Skeletal muscle satellite cell (primary cell): ENCODE data around the gene YTHDF1.

Experiments used
- H3K27me3 ChIP-seq: 2 replicates; pipeline ENCODE4 v1.7.0; 2013; ENCODE audit warnings: low read length; ENCODE audit not compliant: control insufficient read depth, insufficient read depth
- H3K36me3 ChIP-seq: 2 replicates; pipeline ENCODE4 v1.7.0; 2013; ENCODE audit warnings: mild to moderate bottlenecking, control low read depth, low read length; ENCODE audit not compliant: insufficient read depth
- H3K4me1 ChIP-seq: 2 replicates; pipeline ENCODE4 v1.7.0; 2013; ENCODE audit warnings: low read length; ENCODE audit not compliant: control insufficient read depth, insufficient read depth
- H3K4me2 ChIP-seq: 2 replicates; pipeline ENCODE4 v1.7.0; 2013; ENCODE audit warnings: mild to moderate bottlenecking, low read length
- H3K4me3 ChIP-seq: 2 replicates; pipeline ENCODE4 v1.7.0; 2013; ENCODE audit warnings: low read length
- H3K9ac ChIP-seq: 2 replicates; pipeline ENCODE4 v1.7.0; 2013; ENCODE audit warnings: mild to moderate bottlenecking, low read depth, low read length, moderate library complexity
- H3K9me3 ChIP-seq: replicated peaks from 2 replicates; pipeline ENCODE4 v1.7.0; 2013; ENCODE audit warnings: mild to moderate bottlenecking, control low read depth, low read length

Gene YTHDF1

DNA sequence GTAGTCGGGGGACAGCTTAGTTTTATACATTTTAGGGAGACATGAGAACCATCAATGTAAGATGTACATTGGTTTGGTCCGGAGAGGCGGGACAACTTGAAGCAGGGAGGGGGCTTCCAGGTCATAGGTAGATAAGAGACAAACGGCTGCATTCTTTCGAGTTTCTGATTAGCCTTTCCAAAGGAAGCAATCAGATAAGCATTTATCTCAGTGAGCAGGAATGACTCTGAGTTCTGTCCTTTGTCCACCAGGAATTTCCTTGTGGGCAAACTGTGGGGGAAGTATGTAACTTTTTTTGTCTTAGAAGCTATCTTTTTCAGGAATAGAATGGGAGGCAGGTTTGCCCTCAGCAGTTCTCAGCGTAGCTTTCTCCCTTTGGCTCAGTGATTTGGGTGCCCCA is 1.4 kb downstream of the YTHDF1 start:
- peak overlapping the region; percentile 100 for H3K4me2 ChIP-seq
- H3K4me3 ChIP-seq, result peak overlapping the region; percentile 82
- H3K36me3 ChIP-seq, result peaks cover 47% of the 10 kb centered on the region
- peak overlapping the region; percentile 88 for H3K9ac ChIP-seq
- H3K27me3 ChIP-seq, result peaks cover 6% of the 10 kb centered on the region
- H3K9me3 ChIP-seq, result no peaks in the 10 kb centered on the region
- peaks cover 22% of the 10 kb centered on the region for H3K4me1 ChIP-seq

DNA sequence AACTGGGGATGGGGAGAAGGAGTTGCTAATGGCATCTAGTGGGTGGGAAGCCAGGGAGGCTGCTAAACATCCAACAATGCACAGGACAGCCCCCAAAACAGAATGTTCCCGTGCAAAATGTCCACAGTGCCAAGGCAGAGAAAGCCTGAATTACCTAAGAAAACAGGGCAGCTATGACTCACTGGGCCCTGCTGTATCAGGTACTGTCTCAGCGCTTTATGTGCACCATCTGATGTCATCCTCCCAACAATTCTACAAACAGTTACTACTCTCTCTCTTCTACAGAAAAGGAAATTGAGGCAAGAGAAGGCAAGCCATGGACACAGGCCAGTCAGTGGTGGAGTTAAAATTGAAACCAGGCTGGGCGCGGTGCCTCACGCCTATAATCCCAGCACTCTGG is 3.1 kb downstream of the YTHDF1 start:
- peaks cover 64% of the 10 kb centered on the region for H3K36me3 ChIP-seq

DNA sequence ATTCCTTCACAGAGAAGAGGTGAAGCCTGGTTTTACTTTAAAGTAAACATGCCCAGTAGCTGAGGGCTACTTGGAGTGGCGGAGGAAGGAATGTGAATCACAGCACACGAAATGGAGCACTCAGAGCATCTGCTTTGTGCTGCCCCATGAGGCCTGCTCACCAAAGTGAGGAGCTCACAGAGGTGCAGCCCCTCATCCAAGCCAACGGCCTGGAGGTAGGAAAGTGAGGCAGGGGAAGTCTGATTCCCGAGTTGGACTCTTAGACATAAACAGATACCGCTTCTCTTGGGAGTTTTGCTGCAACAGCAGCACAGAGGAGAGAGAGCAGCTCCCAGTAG is 3.6 kb downstream of the YTHDF1 start:
- Histone ChIP-seq H3K4me3 (no peak overlapping the region), H3K9ac (no peak overlapping the region), H3K27me3 (no peaks in the 10 kb centered on the region), H3K36me3 (peaks cover 68% of the 10 kb centered on the region), H3K4me2 (no peak overlapping the region), H3K4me1 (peaks cover 24% of the 10 kb centered on the region), H3K9me3 (no peaks in the 10 kb centered on the region)

More for the DNA sequence above, 3.1 kb downstream of the YTHDF1 start:
- Histone ChIP-seq H3K27me3 (no peaks in the 10 kb centered on the region), H3K9ac (no peak overlapping the region), H3K9me3 (no peaks in the 10 kb centered on the region), H3K4me1 (peaks cover 22% of the 10 kb centered on the region), H3K4me3 (no peak overlapping the region), H3K4me2 (no peak overlapping the region)

DNA sequence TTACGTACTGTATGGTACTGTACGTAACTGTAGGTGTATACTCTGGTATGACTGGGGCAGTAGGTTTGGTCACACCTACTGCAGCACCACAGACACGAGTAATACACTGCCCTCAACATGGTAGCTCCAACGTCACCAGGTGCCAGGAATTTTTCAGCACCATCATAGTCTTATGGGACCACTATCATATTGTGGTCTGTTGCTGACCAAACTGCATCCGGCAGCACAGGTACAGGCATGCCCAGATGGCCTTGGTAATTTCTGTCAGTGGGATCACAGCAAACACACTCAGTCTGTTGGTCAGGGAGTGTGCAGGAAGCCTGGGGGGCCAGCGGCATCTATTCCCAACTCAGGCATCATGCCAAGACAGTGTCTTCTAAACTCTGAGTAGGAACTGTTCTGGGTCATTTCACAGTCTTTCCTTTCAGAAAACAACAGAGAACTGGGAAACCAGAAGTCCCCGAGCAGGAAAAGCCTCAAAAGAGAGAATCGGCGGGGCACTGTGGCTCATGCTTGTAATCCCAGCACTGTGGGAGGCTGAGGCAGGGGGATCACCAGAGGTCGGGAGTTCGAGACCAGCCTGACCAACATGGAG is 5.8 kb downstream of the YTHDF1 start:
- peaks cover 85% of the 10 kb centered on the region for H3K36me3 ChIP-seq
- H3K4me3 ChIP-seq, result no peak overlapping the region

DNA sequence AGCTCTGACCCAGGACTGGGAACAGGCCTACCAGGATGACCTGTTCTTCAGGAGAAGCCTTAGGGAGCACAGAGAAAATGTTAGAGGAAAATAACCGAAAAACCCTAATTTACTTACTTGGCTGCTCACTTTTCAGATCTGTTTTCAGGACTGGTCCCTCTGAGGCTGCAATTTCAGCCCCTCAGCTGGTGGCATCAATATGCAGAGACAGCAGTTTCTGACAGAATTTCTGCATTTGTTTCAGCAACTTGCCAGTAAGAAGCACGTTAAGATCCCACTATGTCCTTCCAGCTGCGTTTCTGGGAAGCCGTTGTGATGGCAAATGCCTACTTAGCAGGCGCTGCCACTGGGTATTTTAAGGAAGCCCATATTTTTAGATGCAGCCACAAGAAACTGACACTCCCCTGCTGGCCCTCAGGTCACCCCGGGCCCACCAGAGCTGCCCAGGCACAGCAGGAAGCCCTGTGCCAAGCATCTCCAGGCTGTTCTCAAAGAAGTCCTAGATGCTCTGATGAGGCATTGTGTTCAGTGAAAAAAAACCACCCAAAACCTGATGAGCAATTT is 7.5 kb downstream of the YTHDF1 start:
- Histone ChIP-seq H3K9ac (no peak overlapping the region), H3K36me3 (peaks cover 87% of the 10 kb centered on the region), H3K27me3 (no peaks in the 10 kb centered on the region), H3K4me3 (no peak overlapping the region), H3K4me1 (peaks cover 18% of the 10 kb centered on the region), H3K4me2 (no peak overlapping the region), H3K9me3 (no peaks in the 10 kb centered on the region)

More for the DNA sequence above, 5.8 kb downstream of the YTHDF1 start:
- Histone ChIP-seq H3K27me3 (no peaks in the 10 kb centered on the region), H3K9ac (no peak overlapping the region), H3K9me3 (no peaks in the 10 kb centered on the region), H3K4me2 (no peak overlapping the region), H3K4me1 (peaks cover 24% of the 10 kb centered on the region)

DNA sequence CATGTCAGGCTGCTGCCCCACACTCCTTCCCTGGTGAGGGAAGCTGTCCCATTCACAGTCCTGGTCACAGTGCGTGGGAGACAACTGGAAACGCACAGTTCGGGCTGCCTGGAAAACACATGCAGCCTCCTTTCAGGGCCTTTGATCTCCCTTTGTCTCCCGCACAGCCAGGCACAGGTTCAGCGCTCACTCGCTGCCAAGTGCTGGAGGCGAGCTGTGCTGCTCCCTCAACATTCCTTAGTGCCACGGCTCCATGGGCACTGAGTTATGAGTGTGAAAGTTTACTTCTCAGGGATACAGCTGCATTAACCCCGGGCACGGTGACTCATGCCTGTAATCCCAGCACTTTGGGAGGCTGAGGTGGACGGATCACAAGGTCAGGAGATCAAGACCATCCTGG is 9.1 kb downstream of the YTHDF1 start:
- no peak overlapping the region for H3K4me2 ChIP-seq
- peaks cover 12% of the 10 kb centered on the region for H3K4me1 ChIP-seq
- H3K9me3 ChIP-seq, result no peaks in the 10 kb centered on the region
- no peak overlapping the region for H3K4me3 ChIP-seq
- no peak overlapping the region for H3K9ac ChIP-seq
- peaks cover 88% of the 10 kb centered on the region for H3K36me3 ChIP-seq
- no peaks in the 10 kb centered on the region for H3K27me3 ChIP-seq

DNA sequence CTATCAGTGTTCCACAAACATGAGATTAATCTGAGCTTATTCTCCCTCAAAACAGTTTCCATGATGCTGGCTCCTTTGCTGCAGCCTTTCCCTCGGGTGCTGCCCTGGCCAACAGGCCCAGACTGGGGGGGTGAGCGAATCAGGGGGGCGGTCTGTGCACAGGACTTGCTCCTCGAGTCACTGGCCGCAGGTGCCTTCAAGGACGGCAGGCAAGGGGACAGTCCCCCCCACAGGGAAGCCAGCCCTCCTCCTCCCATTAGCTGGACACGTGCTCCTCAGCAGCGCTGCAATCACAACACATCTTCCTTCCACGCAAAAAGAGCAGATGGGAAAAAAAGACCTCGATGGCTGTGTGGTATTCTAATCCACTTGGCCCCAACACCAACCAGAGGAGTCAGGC is 10.0 kb downstream of the YTHDF1 start:
- no peaks in the 10 kb centered on the region for H3K27me3 ChIP-seq
- H3K36me3 ChIP-seq, result peaks cover 89% of the 10 kb centered on the region
- H3K4me3 ChIP-seq, result no peak overlapping the region
- H3K9ac ChIP-seq, result no peak overlapping the region
- no peak overlapping the region for H3K4me2 ChIP-seq
- H3K4me1 ChIP-seq, result peaks cover 12% of the 10 kb centered on the region
- H3K9me3 ChIP-seq, result no peaks in the 10 kb centered on the region

DNA sequence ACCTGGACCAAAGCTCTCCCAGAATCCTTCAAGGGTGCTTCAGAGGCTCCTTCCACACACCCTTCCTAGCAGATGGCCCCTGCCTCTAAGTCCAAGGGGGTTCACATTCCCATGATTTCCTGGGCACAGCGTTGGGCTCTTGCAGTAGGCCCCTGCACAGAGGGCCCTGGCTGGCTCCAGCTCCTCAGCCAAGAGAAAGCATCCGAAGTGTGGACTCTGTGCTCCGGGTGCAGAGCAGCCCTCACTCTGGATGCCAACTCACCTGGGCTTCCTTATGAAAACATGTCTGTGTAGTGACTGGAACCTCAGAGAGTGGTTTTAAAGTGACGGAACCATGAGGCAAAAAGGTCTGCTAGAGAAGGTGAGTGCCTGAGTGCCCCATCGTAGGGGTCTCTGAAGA is 11.6 kb downstream of the YTHDF1 start:
- Histone ChIP-seq H3K27me3 (no peaks in the 10 kb centered on the region), H3K4me3 (no peak overlapping the region), H3K36me3 (peaks cover 78% of the 10 kb centered on the region), H3K4me1 (peaks cover 12% of the 10 kb centered on the region), H3K4me2 (no peak overlapping the region), H3K9me3 (no peaks in the 10 kb centered on the region), H3K9ac (no peak overlapping the region)

DNA sequence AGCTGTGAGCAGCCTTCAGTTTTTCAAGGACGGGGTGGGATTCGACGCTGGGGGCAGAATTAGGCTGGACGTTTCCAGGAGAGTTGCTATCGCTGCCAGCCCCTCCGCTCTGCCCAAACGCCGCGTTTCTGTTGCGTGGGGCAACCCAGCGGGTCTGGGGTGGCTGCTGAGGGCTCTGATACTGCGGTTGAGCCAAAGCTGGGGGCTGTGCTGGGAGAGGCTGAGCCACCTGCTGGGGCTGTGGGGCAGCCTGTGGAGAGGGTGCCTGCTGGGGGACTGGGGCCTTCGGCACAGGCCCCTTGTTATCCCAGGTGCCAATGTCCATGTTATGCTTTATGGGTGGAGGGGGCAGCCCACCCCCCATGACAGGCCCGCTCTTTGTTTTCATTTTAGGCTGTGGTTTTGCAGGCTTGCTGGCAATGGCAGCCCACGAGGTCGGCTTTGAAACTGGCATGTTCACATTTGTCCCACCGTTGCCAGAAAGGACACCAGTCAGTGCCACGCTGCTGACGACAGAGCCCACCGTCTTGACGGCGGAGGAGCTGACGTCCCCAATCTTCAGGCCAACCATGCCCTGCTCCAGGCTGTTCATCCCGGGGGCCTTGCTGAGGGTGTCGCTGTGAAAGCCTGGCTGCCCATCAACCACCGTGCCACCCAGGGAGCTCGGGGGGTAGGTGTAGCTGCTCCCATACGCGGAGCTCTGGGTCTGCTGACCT is 13.0 kb downstream of the YTHDF1 start:
- Histone ChIP-seq H3K9ac (no peak overlapping the region), H3K4me3 (no peak overlapping the region), H3K36me3 (peaks cover 65% of the 10 kb centered on the region), H3K27me3 (no peaks in the 10 kb centered on the region), H3K4me2 (no peak overlapping the region), H3K9me3 (no peaks in the 10 kb centered on the region), H3K4me1 (peaks cover 12% of the 10 kb centered on the region)

DNA sequence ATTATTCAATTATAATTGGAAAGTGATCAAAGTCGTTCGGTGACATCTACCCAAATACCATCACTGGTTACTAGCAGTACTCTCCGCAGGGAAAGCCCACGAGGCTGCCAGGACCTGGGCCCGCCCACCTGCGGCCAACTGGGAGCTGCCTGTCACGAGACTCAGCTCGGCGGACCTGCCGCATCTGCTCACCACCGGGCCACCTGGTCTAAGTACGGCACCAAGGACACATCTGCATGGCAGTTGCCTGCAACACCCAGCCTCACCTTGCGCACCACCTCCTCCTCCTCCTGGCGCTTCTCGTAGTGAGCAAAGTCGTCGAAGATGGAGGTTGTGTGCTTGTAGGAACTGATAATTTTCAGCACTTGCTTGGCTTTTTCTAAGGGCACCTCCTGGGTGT is 13.9 kb downstream of the YTHDF1 start:
- H3K9ac ChIP-seq, result no peak overlapping the region
- H3K27me3 ChIP-seq, result no peaks in the 10 kb centered on the region
- no peaks in the 10 kb centered on the region for H3K9me3 ChIP-seq
- peaks cover 62% of the 10 kb centered on the region for H3K36me3 ChIP-seq
- no peak overlapping the region for H3K4me2 ChIP-seq
- H3K4me1 ChIP-seq, result peaks cover 10% of the 10 kb centered on the region
- no peak overlapping the region for H3K4me3 ChIP-seq

DNA sequence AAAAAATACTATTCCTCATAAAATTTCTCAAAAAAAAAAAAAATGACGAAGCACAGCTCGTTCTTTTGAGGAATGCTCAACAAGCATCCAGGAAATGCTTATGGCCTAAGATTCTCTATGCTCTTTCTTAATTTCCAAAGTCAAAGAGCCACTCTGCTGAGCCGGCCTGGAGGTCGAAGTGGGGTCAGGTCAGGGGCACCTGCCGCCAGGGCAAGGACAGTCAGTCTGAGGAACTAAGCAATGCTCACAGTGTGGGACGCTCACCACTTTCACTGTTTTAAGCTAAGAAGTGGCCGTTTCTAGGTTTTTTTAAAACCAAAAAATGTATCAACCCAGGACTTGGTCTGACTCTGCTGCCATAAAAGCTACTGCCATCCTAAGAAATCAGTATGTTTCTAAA is 17.3 kb downstream of the YTHDF1 start:
- H3K4me3 ChIP-seq, result no peak overlapping the region
- H3K4me2 ChIP-seq, result no peak overlapping the region
- H3K4me1 ChIP-seq, result peaks cover 8% of the 10 kb centered on the region
- no peak overlapping the region for H3K9ac ChIP-seq
- no peaks in the 10 kb centered on the region for H3K27me3 ChIP-seq
- H3K36me3 ChIP-seq, result peaks cover 50% of the 10 kb centered on the region
- H3K9me3 ChIP-seq, result no peaks in the 10 kb centered on the region
